Stomach (tissue), 9 donors: Measurements from ENCODE around the gene CHD9NB. TPM values are rescaled to one million over a fixed set of nuclear protein-coding genes. Genes with fewer than 3 reads are reported as not detected.

ENCODE experiments used
- DNase-seq, 2 donors: peaks; one replicate each; pipeline versions ENCODE4 v3.0.0 to v3.0.0-alpha.2; 2013 to 2019
- H3K27ac ChIP-seq, 5 donors: fragments of 200-600 bp in 4 of 5; sonication (generic) in 4 of 5; one replicate each; pipeline ENCODE4 v1.5.1; 2013 to 2019; ENCODE audit warnings: mild to moderate bottlenecking in 1 of 5, moderate library complexity in 1 of 5
- H3K27me3 ChIP-seq, 3 donors: fragments of 200-600 bp; sonication (generic); one replicate each; pipeline ENCODE4 v1.5.1; 2017 to 2019; ENCODE audit warnings: mixed run types in 1 of 3
- H3K36me3 ChIP-seq, 4 donors: fragments of 200-600 bp; sonication (generic); 1 replicate in 3 of 4; 2 replicates in 1 of 4; pipeline ENCODE4 v1.5.1; 2016 to 2019
- H3K4me1 ChIP-seq, 4 donors: fragments of 200-600 bp; sonication (generic); one replicate each; pipeline ENCODE4 v1.5.1; 2016 to 2019
- H3K4me3 ChIP-seq, 4 donors: fragments of 200-600 bp; sonication (generic) in 3 of 4; one replicate each; pipeline ENCODE4 v1.5.1; 2016 to 2019; ENCODE audit warnings: mild to moderate bottlenecking in 1 of 4
- H3K9me3 ChIP-seq, 4 donors: fragments of 200-600 bp; sonication (generic); one replicate each; pipeline ENCODE4 v1.5.1; 2016 to 2019
- EP300 ChIP-seq: sonication (generic); formaldehyde crosslinking; IDR thresholded peaks from one replicate; pipeline ENCODE4 v1.6.1; 2017; ENCODE audit warnings: antibody characterized with exemption
- POLR2A ChIP-seq, 4 donors: fragments of 450-650 bp; IDR thresholded peaks; one replicate each; pipeline ENCODE4 v1.6.1; 2016; ENCODE audit warnings: antibody characterized with exemption in 4 of 4, control low read depth in 2 of 4, mild to moderate bottlenecking in 1 of 4, moderate library complexity in 1 of 4
- POLR2AphosphoS5 ChIP-seq, 3 donors: sonication (generic); formaldehyde crosslinking; IDR thresholded peaks; one replicate each; pipeline ENCODE4 v1.6.1; 2016; ENCODE audit warnings: antibody characterized with exemption in 3 of 3
- WGBS, 5 donors: extraction: QIAGEN DNeasy Blood & Tissue Kit in 3 of 5; methylation state at CpG; one replicate each; pipeline versions ENCODE4 v1.1.5 to v1.1.7; 2013 to 2018; 5-methylcytosine and 5-hydroxymethylcytosine counted together
- intact Hi-C: fragments of 100-400 bp; cut with DNase I; formaldehyde crosslinking; loops from one replicate; pipeline ENCODE4 v1.15.1; 2023; ENCODE audit warnings: low total_unique reads
- polyA plus RNA-seq, 3 donors: library from polyadenylated mRNA; stranded (reverse); fragments of 200-250 nt; gene quantifications; one replicate each; pipeline ENCODE4 v1.2.3, GENCODE V29; 2013
- total RNA-seq, 5 donors: library from RNA; depleted of rRNA; stranded (reverse); fragments of >200 nt; gene quantifications; one replicate each; pipeline versions ENCODE4 v1.1.0 to v1.2.3, GENCODE V29; 2014 to 2016
- TF ChIP-seq, protein P1 (sequence below), 7 experiments: fragments of 450-650 bp in 4 of 7; fragments of 200-600 bp in 3 of 7; sonication (generic) in 3 of 7; IDR thresholded peaks; one replicate each; pipeline ENCODE4 v1.5.1; 2016 to 2019; ENCODE audit warnings: antibody characterized with exemption in 7 of 7, control low read depth in 2 of 7, mild to moderate bottlenecking in 1 of 7
- donor health status: healthy with polysubstance abuse.
- donor health status: Bipolar disorder and iron deficiency.
- donor health status: healthy.

CHD9NB gene
- total and polyA plus RNA-seq, 8 donors, result 0.58 to 8.2 (median 0.93) TPM; not detected in 1

DNA sequence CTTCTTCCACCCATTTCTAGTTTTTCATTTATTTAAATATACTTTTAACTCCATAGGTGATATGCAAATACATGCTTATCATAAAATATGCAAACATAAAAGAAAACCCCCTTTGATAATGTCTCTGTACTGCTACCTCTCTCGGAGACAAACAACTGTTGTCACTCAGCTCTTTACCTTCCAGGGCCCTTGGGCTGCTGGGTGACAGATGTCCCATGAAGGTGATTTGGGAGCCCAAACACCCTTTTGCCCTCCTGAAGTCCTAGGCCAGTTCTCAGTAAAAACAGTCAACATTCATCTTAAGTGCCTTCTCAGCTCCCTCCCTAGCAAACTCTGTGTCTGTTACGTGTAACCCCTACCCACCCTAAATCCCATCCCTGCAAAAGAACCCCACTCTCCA lies 39.6 kb upstream of the CHD9NB start:
- intact Hi-C loops, result no loop called here
- Histone ChIP-seq H3K36me3 (no peaks in the 10 kb centered on the region), H3K4me1 (peaks cover 53 to 73% (median 64%) of the 10 kb centered on the region in 4 donors), H3K4me3 (no peak overlapping the region), H3K27me3 (no peaks in the 10 kb centered on the region), H3K9me3 (no peaks in the 10 kb centered on the region), H3K27ac (peak overlapping the region in 4 of 5 donors; percentile 84 to 87 (median 87))
- 47 to 84% (median 76%) methylated on average over 2 of the region's 2 CpGs for WGBS, 5 donors
- TF ChIP-seq POLR2AphosphoS5 (IDR thresholded peaks at IDR 0.05) (no peak), POLR2A (IDR thresholded peaks at IDR 0.05) (no peak), EP300 (no peak)
- TF ChIP-seq, protein P1, sequence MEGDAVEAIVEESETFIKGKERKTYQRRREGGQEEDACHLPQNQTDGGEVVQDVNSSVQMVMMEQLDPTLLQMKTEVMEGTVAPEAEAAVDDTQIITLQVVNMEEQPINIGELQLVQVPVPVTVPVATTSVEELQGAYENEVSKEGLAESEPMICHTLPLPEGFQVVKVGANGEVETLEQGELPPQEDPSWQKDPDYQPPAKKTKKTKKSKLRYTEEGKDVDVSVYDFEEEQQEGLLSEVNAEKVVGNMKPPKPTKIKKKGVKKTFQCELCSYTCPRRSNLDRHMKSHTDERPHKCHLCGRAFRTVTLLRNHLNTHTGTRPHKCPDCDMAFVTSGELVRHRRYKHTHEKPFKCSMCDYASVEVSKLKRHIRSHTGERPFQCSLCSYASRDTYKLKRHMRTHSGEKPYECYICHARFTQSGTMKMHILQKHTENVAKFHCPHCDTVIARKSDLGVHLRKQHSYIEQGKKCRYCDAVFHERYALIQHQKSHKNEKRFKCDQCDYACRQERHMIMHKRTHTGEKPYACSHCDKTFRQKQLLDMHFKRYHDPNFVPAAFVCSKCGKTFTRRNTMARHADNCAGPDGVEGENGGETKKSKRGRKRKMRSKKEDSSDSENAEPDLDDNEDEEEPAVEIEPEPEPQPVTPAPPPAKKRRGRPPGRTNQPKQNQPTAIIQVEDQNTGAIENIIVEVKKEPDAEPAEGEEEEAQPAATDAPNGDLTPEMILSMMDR (IDR thresholded peaks at IDR 0.05), result no peak
- no peak for DNase-seq

DNA sequence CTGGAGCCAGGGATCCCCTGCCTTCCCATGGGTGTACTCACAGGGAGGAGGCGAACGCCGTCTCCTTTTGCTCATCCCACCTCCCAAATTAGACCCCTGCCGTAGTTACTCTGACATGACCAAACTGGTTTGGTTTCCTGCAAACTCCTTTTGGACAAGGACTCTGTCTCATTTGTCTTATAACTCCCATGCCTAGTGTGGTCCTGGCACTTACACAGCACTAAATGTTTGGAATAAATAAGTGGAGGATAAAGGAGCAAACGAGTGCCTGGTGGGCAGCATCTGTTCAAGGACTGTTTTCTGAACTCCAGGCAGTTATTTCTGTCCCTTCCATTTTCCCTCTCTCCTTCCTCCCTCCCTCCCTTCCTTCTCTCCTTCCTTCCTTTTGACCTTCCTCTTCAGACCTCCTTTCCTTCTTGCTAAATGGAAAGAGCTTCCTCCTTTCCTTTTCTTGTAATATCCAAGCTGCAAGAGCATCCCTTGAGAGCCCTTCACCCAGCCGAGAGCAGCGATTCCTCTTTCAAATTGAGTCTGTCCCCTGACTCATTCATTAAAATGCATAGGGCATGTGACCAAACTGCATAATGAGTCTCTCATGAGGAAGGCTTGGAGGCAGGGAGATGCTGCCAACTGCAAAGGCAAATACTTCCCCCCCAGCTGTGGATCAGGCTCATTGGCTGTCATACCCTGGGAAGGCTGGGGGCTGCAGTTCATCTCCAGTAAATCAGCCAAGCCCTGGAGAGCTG lies 38.9 kb upstream of the CHD9NB start:
- no peaks in the 10 kb centered on the region for H3K27me3 ChIP-seq
- H3K9me3 ChIP-seq, result no peaks in the 10 kb centered on the region
- intact Hi-C loops, result no loop called here
- peak overlapping the region in 2 of 4 donors; percentile 1 to 10 for H3K4me3 ChIP-seq
- no peaks in the 10 kb centered on the region for H3K36me3 ChIP-seq
- peak; percentile 27 to 88 for DNase-seq
- TF ChIP-seq POLR2A (IDR thresholded peaks at IDR 0.05), result no peak
- peak in 1 of 3 donors; percentile 64 for TF ChIP-seq POLR2AphosphoS5 (IDR thresholded peaks at IDR 0.05)
- H3K27ac ChIP-seq, result peak overlapping the region; percentile 75 to 87 (median 87)
- 45 to 67% (median 59%) methylated on average over 7 of the region's 7 CpGs for WGBS, 5 donors
- H3K4me1 ChIP-seq, result peaks cover 51 to 76% (median 59%) of the 10 kb centered on the region in 4 donors

DNA sequence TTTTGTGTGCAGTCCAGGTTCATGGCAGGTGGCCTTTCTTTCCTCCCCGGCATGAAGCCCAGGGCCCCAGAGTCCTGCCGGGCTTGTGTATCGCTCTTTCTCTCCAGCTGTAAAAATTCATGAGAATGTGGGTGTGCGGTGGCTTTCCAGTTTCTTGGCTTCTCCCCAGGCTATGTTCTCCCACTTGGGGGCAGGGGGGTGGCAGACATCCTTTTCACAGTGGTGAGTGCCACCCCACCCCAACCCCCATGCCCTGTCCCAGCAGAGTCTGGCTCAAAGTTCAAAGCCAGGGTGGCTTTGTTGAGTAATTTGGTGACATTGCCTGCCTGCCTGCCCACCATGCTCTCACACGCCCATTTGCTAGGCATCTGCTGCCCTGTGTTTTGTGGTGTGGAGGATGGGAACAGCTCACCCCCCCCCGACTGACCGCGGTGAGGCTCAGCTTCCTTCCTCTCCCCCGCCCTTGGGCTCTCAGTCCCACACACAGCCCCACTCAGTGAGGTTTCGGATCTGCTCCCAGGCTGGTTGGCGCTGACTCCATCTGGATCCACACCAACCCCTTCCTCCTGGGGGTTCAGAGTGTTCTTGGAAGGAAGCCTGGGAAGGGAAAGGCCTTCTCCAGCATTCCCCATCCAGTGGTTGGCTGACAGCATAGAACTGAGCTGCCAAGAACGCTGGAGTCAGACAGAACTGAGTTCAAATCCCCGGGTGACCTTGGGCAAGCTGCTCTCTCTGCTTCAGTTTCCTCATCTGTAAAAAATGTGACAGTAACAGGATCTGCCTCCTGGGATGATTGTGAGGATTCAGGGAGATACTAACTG lies 38.1 kb upstream of the CHD9NB start:
- no peaks in the 10 kb centered on the region for H3K9me3 ChIP-seq
- H3K27ac ChIP-seq, result peak overlapping the region; percentile 75 to 87 (median 87)
- TF ChIP-seq EP300 (peak; percentile 77), POLR2AphosphoS5 (IDR thresholded peaks at IDR 0.05) (peak; percentile 80 to 96 (median 94)), POLR2A (IDR thresholded peaks at IDR 0.05) (no peak)
- TF ChIP-seq, protein P1 (IDR thresholded peaks at IDR 0.05), result no peak
- H3K4me3 ChIP-seq, result peak overlapping the region in 1 of 4 donors; percentile 10
- H3K27me3 ChIP-seq, result no peaks in the 10 kb centered on the region
- intact Hi-C loops, result no loop called here
- 32 to 62% (median 48%) methylated on average over 13 of the region's 13 CpGs for WGBS, 5 donors
- no peaks in the 10 kb centered on the region for H3K36me3 ChIP-seq
- peak; percentile 71 to 95 for DNase-seq
- H3K4me1 ChIP-seq, result peaks cover 57 to 84% (median 65%) of the 10 kb centered on the region in 4 donors

DNA sequence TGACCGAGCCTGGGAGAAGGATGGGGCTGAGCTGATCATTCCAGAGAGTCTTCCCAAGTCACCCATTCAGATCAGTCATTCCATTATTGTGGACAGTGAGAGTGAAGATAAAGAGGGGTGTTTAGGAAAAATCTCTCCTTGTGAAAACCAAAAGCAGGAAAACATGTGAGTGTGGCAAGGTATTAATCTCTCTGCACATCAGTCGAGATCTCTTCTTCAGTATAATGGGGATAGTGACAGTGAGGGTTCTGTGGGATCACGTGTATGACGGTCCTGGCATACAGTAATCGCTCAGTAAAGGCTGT lies 37.5 kb upstream of the CHD9NB start:
- H3K27me3 ChIP-seq, result no peaks in the 10 kb centered on the region
- no peak for DNase-seq
- H3K4me3 ChIP-seq, result no peak overlapping the region
- H3K9me3 ChIP-seq, result no peaks in the 10 kb centered on the region
- 45 to 67% (median 59%) methylated on average over 5 of the region's 5 CpGs for WGBS, 5 donors
- H3K27ac ChIP-seq, result peak overlapping the region; percentile 75 to 87 (median 87)
- no peaks in the 10 kb centered on the region for H3K36me3 ChIP-seq
- no peak for TF ChIP-seq POLR2A (IDR thresholded peaks at IDR 0.05)
- TF ChIP-seq, protein P1 (IDR thresholded peaks at IDR 0.05), result no peak
- no peak for TF ChIP-seq EP300
- TF ChIP-seq POLR2AphosphoS5 (IDR thresholded peaks at IDR 0.05), result no peak
- intact Hi-C loops, result no loop called here
- peaks cover 62 to 89% (median 70%) of the 10 kb centered on the region in 4 donors for H3K4me1 ChIP-seq
